ENCODE measurements around the gene APH1B.

Gene APH1B

DNA sequence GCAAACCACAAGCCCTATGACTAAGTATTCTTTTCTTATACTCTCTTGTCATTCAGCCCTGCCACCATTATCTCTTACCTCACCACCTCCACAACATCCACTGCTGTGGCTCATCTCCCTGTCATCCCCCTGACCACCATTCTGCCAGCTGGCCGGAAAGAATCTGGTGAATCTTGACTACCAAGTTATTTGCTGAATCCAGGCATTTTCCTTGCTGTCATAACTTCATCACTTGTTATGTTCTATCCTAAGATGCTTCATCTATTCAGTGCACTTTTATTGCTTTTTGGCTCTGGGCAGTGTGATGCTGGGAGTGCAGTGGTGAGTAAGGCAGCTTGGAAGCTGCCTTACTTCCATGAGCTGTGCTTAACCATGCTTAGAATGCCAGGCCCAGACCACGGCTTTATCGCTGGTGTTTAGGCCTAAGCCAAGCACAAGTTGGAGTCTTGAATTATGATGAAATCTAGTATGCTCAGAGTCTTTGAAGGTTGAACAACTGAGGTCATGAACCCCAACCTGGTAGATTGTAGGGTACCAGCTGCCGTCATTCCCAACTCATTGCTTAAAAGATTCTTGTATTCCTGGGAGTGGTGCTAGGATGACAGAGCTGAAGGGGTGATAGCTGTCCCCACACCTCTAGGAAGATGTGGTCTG is 27.0 kb upstream of the APH1B start:
- peak; percentile 70 for DNase-seq (ENCODE audit: extremely low read depth, low read depth)
- TF ChIP-seq, protein P1, sequence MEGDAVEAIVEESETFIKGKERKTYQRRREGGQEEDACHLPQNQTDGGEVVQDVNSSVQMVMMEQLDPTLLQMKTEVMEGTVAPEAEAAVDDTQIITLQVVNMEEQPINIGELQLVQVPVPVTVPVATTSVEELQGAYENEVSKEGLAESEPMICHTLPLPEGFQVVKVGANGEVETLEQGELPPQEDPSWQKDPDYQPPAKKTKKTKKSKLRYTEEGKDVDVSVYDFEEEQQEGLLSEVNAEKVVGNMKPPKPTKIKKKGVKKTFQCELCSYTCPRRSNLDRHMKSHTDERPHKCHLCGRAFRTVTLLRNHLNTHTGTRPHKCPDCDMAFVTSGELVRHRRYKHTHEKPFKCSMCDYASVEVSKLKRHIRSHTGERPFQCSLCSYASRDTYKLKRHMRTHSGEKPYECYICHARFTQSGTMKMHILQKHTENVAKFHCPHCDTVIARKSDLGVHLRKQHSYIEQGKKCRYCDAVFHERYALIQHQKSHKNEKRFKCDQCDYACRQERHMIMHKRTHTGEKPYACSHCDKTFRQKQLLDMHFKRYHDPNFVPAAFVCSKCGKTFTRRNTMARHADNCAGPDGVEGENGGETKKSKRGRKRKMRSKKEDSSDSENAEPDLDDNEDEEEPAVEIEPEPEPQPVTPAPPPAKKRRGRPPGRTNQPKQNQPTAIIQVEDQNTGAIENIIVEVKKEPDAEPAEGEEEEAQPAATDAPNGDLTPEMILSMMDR (IDR thresholded peaks at IDR 0.05; ENCODE audit: low read depth, low read length, missing control alignments) = no peak
- H3K4me3 ChIP-seq (replicated peaks; ENCODE audit: low read depth, low read length) = no peak overlapping the region

DNA sequence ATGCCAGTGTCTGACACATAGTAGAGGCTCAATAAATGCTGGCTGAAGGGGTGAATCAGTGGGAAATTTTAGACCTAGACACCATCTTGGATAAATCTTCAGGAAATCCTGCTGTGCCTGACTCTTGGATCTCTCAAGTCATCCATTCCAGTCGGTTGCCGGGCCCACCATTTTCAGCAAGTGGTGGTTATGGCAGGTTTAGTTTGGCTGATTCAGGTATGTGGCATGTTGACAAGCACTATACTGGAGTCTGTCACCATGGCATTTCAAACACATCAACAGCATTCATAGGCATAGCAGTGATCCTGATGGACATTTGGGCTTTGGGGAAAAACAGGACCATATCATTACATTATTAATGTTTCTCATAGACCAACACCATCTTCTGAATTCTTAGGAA is 25.7 kb upstream of the APH1B start:
- DNase-seq (ENCODE audit: extremely low read depth, low read depth) = no peak
- TF ChIP-seq, protein P1 (IDR thresholded peaks at IDR 0.05; ENCODE audit: low read depth, low read length, missing control alignments) = no peak
- no peak overlapping the region for H3K4me3 ChIP-seq (replicated peaks; ENCODE audit: low read depth, low read length)

DNA sequence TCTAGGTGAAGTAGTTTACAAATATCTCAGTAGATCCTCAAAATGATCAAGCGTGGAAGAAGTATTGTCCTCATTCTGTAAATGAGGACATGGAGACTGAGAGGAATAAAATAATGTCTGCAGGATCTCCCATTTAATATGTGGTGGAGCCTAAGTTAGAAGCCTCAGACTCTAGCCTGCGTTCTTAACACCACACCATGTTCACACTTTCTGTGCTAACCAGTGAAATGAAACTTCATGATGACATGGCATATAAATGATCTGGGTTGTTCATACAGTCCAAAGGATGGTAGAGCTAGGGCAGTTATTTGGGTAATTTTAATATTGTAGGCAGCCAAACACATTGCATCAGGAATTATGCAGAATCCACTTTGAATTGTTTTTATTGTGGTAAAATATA is 25.1 kb upstream of the APH1B start:
- TF ChIP-seq, protein P1 (IDR thresholded peaks at IDR 0.05; ENCODE audit: low read depth, low read length, missing control alignments) = no peak
- DNase-seq (ENCODE audit: extremely low read depth, low read depth) = no peak
- no peak overlapping the region for H3K4me3 ChIP-seq (replicated peaks; ENCODE audit: low read depth, low read length)

DNA sequence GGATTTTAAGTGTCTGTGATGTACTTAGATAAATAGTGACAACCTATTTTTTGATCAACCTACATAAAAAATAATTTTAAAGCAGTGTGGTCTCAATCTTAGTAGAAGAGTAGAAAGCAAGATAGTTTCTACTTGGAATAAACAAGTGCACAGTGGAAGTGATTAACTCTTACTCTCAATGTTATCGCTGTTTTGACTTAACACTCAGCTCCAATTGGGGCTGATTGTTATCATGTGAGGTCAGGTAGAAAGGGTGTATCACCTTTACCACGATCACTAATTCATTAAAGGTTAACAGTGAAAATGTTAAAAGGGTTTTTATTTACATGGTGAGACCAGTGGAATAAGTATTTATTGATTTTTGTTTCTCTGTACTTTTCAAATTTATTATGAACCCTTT is 22.4 kb upstream of the APH1B start:
- DNase-seq (ENCODE audit: extremely low read depth, low read depth) = no peak
- H3K4me3 ChIP-seq (replicated peaks; ENCODE audit: low read depth, low read length) = no peak overlapping the region
- TF ChIP-seq, protein P1 (IDR thresholded peaks at IDR 0.05; ENCODE audit: low read depth, low read length, missing control alignments) = no peak

DNA sequence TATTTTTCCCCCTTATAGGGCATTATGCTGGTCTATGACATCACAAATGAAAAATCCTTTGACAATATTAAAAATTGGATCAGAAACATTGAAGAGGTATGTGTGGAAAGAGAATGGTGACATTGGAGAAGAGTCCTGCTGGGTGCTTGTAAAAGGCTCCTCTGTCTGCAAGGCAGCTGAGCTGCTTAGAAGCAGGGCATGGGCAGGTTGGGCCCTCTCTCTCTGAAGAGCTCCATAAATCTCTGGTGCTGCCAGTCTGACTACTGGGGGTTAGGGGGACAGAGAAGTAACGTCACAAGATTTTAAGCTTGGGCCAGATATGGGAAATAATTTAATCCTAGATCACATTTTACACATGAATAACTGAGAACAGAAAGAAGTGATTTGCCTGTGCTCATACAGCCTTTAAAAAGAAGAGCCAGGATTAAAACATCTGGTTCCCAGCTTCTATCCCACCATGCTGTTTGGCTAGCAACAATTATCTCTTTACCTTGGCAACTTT is 21.9 kb upstream of the APH1B start:
- H3K4me3 ChIP-seq (replicated peaks; ENCODE audit: low read depth, low read length) = no peak overlapping the region
- TF ChIP-seq, protein P1 (IDR thresholded peaks at IDR 0.05; ENCODE audit: low read depth, low read length, missing control alignments) = no peak
- DNase-seq (ENCODE audit: extremely low read depth, low read depth) = no peak

DNA sequence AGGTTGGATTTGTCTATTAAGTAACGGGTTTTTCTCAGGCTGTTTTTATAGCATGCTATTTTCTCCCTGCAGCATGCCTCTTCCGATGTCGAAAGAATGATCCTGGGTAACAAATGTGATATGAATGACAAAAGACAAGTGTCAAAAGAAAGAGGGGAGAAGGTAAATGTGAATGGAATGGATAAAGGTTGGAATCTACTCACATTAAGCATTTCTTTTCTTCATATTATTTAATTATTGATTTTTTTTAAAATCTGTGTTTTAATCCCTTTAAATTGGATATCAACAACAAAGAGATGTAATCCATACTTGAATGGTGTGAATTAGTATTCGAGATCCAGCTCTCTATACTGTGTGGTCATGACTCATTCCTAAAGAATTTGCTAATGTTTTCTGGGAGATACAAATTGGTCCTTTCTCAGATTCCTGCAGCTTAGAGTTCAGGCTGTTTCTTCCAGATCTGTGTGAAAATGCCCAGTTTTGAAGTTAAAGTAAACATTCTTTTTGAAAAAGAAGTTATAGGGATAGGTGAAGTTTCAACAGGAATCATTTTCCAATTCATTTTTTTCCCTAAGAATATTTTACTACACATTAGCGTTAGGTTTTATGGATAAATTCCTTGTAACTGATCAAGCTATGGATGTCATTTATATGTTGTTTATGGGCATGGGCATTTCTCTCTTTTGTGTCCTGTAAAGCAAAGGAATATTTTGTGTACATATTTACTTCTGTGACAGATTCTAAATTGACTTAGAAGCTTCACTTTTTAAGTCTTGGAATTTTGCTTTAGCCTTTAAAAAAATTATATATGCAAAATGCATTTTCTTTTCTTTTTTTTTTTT is 20.8 kb upstream of the APH1B start:
- DNase-seq (ENCODE audit: extremely low read depth, low read depth) = peak; percentile 55
- H3K4me3 ChIP-seq (replicated peaks; ENCODE audit: low read depth, low read length) = no peak overlapping the region
- TF ChIP-seq, protein P1 (IDR thresholded peaks at IDR 0.05; ENCODE audit: low read depth, low read length, missing control alignments) = no peak
